Uterus (tissue), 4 donors: Measurements from ENCODE around the gene TPRG1L. TPM values are rescaled to one million over a fixed set of nuclear protein-coding genes. Genes with fewer than 3 reads are reported as not detected.

Experiments
- DNase-seq, 2 donors: peaks; one replicate each; pipeline ENCODE4 v3.0.0-alpha.2; 2019 to 2020
- H3K27ac ChIP-seq, 2 donors: fragments of 200-600 bp; sonication (generic); 1 replicate in 1 of 2; 2 replicates in 1 of 2; pipeline ENCODE4 v1.5.1; 2016 to 2018
- H3K27me3 ChIP-seq, 2 donors: fragments of 200-600 bp; sonication (generic); one replicate each; pipeline ENCODE4 v1.5.1; 2018 to 2019; ENCODE audit warnings: control low read depth in 1 of 2
- H3K36me3 ChIP-seq, 2 donors: fragments of 200-600 bp; sonication (generic); one replicate each; pipeline ENCODE4 v1.5.1; 2019; ENCODE audit warnings: control low read depth in 1 of 2
- H3K4me1 ChIP-seq, 2 donors: fragments of 200-600 bp; sonication (generic); one replicate each; pipeline ENCODE4 v1.5.1; 2018 to 2019; ENCODE audit warnings: control low read depth in 1 of 2
- H3K4me3 ChIP-seq, 2 donors: fragments of 200-600 bp; sonication (generic); 1 replicate in 1 of 2; 2 replicates in 1 of 2; pipeline ENCODE4 v1.5.1; 2018 to 2019; ENCODE audit warnings: mild to moderate bottlenecking in 1 of 2
- H3K9me3 ChIP-seq, 2 donors: fragments of 200-600 bp; sonication (generic); one replicate each; pipeline ENCODE4 v1.5.1; 2019; ENCODE audit warnings: control low read depth in 1 of 2
- CTCF ChIP-seq, 4 experiments: fragments of 200-600 bp in 2 of 4; fragments of 450-650 bp in 2 of 4; sonication (generic) in 2 of 4; IDR thresholded peaks; one replicate each; pipeline ENCODE4 v1.5.1; 2016 to 2019; ENCODE audit warnings: antibody characterized with exemption in 4 of 4, mild to moderate bottlenecking in 2 of 4, moderate library complexity in 1 of 4
- POLR2A ChIP-seq, 2 donors: fragments of 450-650 bp; IDR thresholded peaks; one replicate each; pipeline ENCODE4 v1.6.1; 2016; ENCODE audit warnings: antibody characterized with exemption in 2 of 2, mild to moderate bottlenecking in 1 of 2, moderate library complexity in 1 of 2
- intact Hi-C: fragments of 100-400 bp; cut with DNase I; formaldehyde crosslinking; loops from one replicate; pipeline ENCODE4 v1.15.1; 2023; ENCODE audit warnings: low total_unique reads
- total RNA-seq, 4 donors: library from RNA; depleted of rRNA in 3 of 4; stranded (reverse); fragments of >200 nt in 3 of 4; gene quantifications; one replicate each; pipeline versions ENCODE4 v1.1.0 to v1.2.4, GENCODE V29; 2014 to 2023
- donor health status: DM: yes; HTN: yes; CAD: no.

The TPRG1L gene
- total RNA-seq, 4 donors from 2014 or later: 18.7 to 43.4 (median 29.6) TPM

GRCh38 chr1:3630161-3630611, 5.4 kb downstream of the TPRG1L start:
- Histone ChIP-seq H3K27ac (no peak overlapping the region), H3K27me3 (no peaks in the 10 kb centered on the region), H3K36me3 (no peaks in the 10 kb centered on the region), H3K4me1 (no peaks in the 10 kb centered on the region), H3K9me3 (no peaks in the 10 kb centered on the region), H3K4me3 (no peak overlapping the region)
- intact Hi-C loops: no loop called here
- TF ChIP-seq POLR2A (IDR thresholded peaks at IDR 0.05) (no peak), CTCF (IDR thresholded peaks at IDR 0.05) (no peak)
- no peak for DNase-seq

GRCh38 chr1:3630914-3631313, 6.1 kb downstream of the TPRG1L start:
- H3K27ac ChIP-seq: no peak overlapping the region
- intact Hi-C loops: no loop called here
- no peaks in the 10 kb centered on the region for H3K36me3 ChIP-seq

GRCh38 chr1:3631320-3632260, 6.8 kb downstream of the TPRG1L start:
- H3K9me3 ChIP-seq: no peaks in the 10 kb centered on the region
- intact Hi-C loops: no loop called here
- no peaks in the 10 kb centered on the region for H3K4me1 ChIP-seq
- H3K27ac ChIP-seq: no peak overlapping the region
- H3K36me3 ChIP-seq: no peaks in the 10 kb centered on the region
- no peaks in the 10 kb centered on the region for H3K27me3 ChIP-seq
- TF ChIP-seq CTCF (IDR thresholded peaks at IDR 0.05) (no peak), POLR2A (IDR thresholded peaks at IDR 0.05) (no peak)
- H3K4me3 ChIP-seq: no peak overlapping the region
- DNase-seq: no peak

More at GRCh38 chr1:3630914-3631313, 6.1 kb downstream of the TPRG1L start:
- Histone ChIP-seq H3K9me3 (no peaks in the 10 kb centered on the region), H3K4me1 (no peaks in the 10 kb centered on the region), H3K4me3 (no peak overlapping the region), H3K27me3 (no peaks in the 10 kb centered on the region)
- no peak for DNase-seq
- TF ChIP-seq CTCF (IDR thresholded peaks at IDR 0.05) (no peak), POLR2A (IDR thresholded peaks at IDR 0.05) (no peak)

GRCh38 chr1:3632298-3632697, 7.5 kb downstream of the TPRG1L start:
- Histone ChIP-seq H3K9me3 (no peaks in the 10 kb centered on the region), H3K27me3 (no peaks in the 10 kb centered on the region), H3K4me1 (no peaks in the 10 kb centered on the region), H3K27ac (no peak overlapping the region), H3K36me3 (no peaks in the 10 kb centered on the region), H3K4me3 (no peak overlapping the region)
- intact Hi-C loops: no loop called here
- no peak for TF ChIP-seq POLR2A (IDR thresholded peaks at IDR 0.05)
- TF ChIP-seq CTCF (IDR thresholded peaks at IDR 0.05): no peak
- no peak for DNase-seq

GRCh38 chr1:3632716-3633343, 8.0 kb downstream of the TPRG1L start:
- intact Hi-C loops: no loop called here
- H3K36me3 ChIP-seq: no peaks in the 10 kb centered on the region
- no peaks in the 10 kb centered on the region for H3K4me1 ChIP-seq
- no peaks in the 10 kb centered on the region for H3K9me3 ChIP-seq
- no peak overlapping the region for H3K4me3 ChIP-seq
- DNase-seq: no peak
- no peak for TF ChIP-seq CTCF (IDR thresholded peaks at IDR 0.05)
- TF ChIP-seq POLR2A (IDR thresholded peaks at IDR 0.05): no peak
- H3K27ac ChIP-seq: no peak overlapping the region
- H3K27me3 ChIP-seq: no peaks in the 10 kb centered on the region
